ENCODE data around the gene PPP2R2C.

The PPP2R2C gene

DNA sequence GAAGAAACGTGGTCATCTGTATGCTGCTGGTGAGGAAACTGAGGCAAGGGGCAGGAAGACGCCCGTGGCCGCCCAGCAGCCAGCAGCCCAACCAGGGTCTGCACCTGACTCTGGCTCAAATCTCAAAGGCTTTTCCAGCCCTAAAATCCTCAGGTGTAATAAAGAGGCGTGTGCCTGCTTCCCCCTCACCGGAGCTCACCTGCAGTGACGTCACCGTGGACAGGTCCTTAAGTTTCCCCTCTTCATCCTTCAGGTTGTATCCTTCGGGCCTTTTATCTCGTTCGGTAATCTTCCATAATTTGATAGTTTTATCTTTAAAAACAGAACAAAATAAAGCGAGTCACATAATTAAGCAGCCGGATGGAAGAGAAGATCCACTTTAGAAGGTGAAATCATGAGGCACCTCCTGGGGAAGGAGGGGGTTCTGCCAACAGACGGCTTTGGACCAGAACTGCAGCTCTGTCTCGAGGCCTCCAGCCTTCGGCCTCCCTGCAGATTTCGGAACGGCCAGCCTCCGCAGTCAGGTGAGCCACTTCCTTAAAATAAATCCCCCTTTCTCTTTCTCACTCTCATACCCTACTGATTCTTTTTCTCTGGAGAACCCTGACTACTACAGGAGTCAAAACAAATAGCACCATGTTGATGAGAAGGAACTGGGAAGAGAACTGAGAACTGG lies 96.7 kb downstream of the PPP2R2C start:
- no peak for DNase-seq

DNA sequence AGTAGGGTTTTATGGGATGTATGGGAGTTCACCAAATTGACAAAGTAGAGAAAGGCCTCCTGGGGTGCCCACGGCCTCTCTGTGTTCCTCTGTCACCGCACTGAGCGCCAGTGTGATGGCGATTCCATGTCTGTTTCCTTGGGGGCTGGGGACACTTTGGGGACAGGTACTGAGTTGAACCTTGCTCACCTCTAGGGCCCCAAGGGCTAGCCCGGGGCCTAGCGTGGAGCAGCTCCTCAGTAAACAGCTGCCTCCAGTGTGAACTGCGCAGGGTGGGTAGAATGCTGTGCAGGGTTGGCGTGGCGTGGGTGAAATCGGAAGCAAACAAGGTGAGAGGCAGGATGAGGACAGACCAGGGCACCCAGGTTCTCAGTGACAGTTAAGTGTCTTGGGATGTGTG lies 97.8 kb downstream of the PPP2R2C start:
- no peak for DNase-seq

DNA sequence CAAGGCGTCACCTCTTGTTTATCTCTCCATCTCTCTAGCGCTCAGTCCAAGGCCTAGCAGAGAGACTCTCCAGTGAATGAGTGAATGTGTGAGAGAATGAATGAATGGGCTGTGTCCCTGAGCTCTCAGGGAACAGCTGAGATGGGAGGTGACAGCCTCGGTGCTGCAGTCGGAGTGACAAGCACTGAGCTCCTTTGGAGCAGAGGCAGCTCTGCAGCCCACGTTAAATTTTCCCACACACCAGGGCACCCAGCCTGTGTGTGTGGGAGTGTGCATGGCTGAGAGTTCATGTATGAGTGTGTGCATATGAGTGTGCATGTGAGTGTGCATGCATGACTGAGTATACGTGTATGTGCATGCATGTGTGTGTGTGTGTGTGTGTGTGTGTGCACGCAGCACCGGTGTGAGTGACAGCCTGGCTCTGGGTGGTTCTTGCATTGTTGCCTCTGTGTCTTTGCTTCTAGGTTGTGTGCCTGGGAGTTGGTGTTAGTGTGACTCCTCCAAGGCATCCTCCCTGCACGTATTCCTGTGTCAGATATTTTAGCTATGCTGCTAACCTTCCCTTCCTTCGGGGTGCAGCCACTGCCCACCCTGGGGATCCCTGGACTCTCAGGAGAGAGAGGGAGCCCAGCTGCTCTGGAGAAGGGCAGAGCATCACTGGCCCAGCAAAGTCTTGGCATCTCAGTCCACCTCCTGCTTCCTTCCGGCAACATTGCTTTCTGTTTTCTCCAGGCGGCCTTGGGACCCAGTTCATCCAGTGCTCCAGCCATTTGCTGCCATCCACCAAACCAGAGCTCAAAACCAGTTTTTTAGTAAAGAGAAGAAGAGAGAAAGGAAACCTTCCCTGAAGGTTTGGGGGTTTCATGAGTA lies 98.6 kb downstream of the PPP2R2C start:
- no peak for DNase-seq

DNA sequence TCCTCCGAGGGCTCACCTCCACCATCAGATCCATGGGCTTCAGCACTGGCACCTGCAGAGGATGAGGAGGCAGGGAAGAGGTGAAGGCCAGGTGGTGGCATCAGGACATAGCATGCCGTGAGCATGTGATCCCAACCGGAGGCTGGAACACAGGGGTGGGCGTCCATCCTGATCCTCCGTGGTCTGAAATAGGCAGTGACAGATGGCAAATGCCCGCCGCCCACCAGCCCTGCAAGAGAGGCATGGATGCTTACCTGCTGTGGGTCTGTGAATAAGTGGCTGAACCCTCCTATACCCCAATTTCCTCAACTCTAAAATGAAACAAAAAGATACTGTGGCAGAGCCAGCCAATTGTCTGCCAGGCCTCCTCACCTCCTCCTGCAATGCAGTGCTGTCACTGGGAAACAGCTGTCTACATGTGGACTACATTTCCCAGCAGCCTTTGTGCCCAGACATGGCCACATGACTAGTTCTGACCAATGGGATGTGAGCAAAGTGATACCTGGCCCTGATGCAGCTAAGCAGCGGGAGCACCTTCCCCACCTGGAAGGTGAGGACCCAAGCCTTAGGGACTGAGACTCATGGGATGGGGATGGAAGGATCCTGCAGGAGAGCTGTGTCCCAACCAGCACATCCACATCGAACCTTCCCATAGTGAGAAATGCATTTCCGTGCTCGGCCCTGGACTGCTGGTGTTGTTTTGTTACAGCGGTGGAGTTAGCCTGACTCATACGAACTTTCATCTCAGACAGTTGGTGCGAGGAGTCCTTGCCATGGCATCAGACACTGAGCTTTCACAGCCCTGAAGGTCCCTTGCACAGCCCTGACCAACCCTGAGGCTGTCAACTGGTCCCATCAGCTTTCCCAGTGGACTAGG lies 99.5 kb downstream of the PPP2R2C start:
- DNase-seq: no peak

DNA sequence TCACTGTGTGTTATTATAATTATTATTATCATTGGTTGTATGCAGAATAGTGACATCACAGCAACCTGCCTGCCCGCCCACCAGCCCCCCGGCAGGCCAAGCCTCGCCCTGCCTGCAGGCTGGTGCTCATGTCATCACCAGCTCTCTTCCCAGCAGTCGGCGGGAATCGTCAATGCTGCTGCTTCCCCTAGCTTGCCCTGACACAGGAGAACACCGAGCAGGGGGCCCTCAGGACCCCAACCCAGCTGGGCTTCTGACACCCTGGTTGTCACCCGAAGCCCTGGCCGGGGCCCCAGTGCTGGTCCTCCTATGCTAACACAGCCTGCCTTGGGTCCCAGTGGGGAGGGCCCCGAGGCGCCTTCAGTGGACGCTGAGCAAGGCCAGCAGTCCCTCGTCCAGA lies 100.6 kb downstream of the PPP2R2C start:
- DNase-seq: no peak

DNA sequence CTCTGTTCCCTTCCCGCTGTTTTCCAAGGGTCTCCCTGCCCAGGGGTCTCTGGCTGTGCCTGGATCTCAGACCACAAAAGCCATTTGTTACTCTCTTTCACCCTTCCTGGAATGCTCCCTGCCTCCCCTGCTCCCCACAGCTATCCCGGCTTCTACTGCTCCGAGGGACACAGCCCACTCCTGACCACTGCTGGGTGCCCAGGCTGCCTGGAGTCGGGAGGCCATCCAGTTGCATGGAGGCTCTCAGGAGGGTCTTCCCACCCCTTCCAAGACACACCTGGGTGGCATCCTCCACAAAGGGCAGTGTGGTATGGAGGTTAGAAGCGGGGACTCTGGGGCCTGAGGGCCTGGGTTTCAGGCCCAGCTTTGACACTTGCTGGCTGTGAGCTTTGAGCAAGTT lies 101.1 kb downstream of the PPP2R2C start:
- DNase-seq: no peak

DNA sequence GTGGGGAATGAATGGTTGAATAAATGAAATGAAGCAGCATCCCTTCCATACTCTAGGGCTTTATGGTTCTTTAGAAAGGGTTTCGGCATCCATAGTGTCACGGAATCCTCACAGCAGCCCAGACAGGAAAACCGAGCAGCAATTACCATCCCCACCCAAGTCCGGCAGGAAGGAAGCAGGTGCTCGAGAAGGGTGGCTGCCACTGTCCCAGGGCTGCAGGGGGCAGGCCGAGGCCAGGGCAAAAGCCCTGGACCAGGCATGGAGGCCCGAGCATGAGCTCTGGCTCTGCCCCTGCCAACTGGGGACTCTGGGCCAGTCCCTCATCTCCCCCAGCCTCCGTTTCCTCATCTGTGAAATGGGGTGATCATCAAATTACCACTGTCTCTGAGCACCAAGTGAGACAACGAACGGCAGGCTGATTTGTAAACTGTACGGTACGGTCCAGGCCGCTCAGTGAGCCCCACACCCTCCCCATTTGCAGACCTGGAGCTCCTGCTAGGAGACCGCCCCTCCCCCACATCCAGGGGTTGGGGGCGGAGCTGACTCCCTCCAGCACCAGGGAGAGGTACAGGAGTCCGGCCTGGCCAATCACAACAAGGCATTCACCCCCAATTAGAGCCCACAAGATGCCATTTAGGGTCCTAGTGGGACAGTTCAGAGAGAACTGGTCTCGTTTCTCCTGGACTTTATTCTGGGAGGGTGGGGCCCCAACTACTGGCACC lies 102.3 kb downstream of the PPP2R2C start:
- no peak for DNase-seq

DNA sequence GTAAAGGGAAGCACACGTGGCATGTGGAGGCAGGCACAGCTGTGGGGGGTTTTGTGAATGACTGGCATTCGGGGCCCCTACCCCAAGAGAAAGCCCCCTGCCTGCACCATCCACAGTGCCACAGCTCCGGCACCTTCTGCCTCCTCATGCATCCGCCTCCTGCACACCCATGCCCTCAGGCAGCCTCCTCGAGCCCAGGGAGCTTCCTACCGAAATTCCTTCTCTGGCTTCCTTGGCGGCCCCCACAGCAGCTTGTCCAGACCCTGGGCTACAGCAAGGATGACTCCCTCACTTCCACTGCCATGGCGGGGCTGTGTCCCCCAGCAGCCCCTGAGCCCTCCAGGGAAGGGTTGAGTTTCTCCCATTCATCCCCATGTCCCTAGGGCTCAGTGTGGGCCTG lies 102.9 kb downstream of the PPP2R2C start:
- DNase-seq: no peak

DNA sequence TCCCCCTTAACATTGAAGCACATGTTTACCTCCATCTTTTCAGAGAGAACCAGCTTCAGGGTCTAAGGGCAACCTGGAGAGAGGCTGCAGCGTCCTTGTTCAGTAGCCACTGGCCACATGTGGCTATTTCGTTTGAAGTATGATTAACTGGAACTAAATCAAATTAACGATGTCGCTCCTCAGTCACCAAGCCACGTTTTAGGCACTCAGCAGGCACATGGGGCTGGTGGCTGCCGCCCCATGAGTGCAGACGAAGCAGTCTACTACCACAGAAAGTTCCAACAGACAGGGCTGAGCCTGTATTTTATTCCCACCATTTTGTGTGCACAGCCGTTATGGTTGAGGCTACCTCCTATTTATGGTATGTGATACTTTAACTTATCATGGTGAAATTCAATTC lies 103.4 kb downstream of the PPP2R2C start:
- no peak for DNase-seq

DNA sequence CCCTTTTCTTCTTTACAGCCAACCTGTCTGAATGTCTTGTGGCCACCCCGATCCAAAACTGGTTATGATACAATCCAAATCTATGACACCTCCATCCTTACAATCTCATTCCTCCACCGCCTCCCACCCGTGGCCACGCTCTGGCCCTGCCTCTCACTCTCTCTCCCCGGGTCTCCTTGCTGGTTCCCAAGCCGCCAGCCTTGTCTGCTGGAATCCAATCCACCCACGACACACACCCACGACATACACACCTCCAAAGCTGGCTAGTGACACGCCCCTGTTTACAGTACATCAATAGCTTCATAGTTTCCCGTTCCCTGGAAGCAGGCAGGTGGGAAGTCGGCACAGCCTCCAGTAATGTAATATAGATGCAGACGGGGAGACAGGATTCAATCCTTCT lies 103.8 kb downstream of the PPP2R2C start:
- DNase-seq: no peak

DNA sequence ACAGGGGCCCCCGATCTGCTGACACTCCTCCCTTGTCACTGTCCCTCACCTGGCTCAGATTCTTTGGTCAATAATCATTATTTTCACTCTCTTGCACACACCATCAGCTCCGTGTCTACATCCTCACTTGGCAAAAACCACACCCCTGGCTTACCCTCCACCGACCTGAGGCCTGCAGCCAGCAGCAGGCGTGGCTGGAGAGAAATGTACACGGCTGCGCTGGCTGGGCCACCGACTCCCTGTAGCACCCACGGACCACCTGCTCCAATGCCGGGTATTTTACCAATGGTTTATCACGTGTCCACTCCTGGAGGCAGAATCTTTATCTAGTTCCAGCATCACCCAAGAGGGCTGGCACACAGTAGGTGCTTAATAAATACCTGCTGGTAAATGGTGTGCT lies 104.3 kb downstream of the PPP2R2C start:
- DNase-seq: no peak

DNA sequence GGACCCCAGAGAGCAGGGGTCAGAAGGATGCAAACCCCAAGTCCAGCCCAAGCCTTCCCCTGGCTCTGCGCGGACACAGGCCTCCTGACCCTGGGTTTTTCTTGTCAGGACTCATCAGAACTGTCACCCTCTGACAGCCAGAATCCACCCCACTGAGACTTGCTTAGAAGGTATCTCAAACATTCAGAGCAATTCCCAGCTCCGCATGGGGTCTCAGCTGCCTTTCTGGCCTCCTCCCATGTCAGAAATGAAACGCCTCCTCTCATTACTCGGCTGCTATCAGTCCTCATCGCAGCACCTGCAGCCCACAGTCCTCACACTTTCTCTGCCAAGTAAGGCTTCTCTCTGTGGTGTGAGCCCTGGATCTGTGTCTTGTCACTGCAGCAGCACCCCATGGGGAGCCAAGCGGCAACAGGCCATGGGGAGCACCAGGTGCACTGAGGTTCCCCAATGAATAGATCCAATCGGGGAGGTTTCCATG lies 105.0 kb downstream of the PPP2R2C start:
- no peak for DNase-seq

DNA sequence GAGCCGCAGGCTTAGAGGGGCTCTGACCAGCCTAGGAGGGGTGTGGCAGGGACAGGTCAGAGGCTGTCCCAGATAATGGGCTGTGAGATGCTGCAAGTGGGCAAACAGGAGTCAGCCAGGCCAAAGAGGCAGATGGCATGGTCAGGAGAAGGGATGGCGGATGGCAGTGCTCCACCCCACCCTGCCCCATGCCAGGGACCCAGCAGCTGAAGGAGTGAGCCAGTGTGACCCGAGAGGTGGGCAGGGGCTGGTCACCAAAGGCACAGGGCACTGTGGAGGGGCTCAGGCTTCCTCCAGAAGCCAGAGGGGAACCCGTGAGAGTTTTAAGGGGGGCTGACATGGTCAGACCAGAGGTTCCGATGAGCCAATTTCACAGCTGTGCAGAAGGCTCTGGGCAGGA lies 105.8 kb downstream of the PPP2R2C start:
- no peak for DNase-seq

DNA sequence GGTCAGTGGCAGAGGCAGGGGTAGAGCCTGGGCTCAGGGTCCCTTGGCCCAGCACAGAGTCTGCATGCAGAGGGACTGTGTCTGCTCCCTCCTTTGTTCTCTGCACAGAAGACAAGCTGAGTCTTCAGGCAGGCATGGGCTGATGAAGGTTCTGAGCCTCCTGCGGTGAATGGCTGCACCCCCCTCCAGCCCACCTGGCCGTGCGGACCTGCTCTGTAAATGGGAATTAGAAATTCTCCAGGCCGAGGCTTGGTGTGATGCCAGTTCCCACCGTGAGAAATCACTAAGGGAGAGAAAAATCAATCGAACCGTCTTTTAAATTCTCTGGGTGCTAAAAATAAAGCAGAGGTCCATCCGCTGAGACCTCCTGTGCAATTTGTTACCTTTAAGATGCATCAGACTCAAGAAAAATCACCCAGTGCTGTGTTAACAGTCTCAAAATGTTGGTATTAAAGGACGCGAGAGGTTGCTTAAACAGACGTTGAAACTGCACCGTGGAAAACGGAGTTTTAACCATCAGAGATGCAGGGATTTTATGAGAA lies 106.8 kb downstream of the PPP2R2C start:
- DNase-seq: no peak

DNA sequence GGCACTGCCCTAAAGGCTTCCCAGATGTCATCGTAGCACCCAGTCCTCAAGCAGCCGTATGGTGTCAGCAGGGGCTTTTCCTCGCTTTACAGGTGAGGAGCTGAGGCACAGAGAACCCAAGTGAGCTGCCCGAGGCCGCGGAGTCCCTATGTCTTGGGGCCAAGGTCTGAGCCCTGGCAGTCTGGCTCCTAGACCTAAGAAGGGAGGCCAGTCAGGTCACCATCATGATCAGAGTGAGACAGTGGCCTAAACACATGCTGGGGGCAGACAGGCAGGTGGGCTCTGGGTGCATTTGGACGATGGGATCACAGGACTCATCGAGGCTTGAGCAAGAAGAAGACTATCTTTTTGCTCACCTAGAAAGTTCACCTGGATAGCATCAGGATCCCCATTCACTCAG lies 107.8 kb downstream of the PPP2R2C start:
- no peak for DNase-seq

DNA sequence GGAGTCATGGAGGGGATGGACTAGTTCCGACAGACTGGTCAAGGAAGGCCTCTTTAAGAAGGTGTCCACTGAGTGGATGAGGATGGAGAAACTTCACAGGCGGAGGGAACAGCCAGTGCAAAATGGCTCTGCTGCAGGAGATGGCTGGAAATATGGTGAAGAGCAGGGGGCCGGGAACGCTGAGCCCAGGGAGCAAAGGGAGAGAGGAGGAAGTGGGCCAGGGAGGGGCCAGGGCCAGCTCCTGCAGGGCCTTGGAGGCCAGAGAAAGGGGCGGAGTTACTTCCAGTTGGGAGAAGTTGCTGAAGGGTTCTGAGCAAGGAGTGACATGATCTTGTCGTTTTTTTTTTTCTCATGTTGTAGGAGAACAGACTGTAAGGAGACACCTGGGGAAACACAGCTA lies 108.3 kb downstream of the PPP2R2C start:
- no peak for DNase-seq

DNA sequence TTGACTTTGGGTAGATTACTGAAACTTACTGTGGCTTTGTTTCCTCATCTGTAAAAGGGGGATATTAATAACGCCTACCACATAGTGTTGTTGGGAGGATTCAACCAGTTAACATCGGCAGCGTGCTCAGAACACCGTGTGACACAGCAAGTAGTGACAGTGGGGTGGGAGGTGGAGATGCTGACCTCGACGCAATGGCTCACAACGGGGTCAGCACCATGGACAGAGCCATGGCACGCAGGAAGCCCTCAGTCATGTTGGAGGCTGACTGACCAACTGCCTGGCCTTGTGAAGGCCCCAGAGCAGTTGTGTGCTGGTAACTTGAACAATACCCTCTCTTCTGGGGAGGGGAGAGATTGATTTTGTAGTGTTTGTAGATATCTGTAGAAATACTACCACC lies 109.5 kb downstream of the PPP2R2C start:
- DNase-seq: no peak

DNA sequence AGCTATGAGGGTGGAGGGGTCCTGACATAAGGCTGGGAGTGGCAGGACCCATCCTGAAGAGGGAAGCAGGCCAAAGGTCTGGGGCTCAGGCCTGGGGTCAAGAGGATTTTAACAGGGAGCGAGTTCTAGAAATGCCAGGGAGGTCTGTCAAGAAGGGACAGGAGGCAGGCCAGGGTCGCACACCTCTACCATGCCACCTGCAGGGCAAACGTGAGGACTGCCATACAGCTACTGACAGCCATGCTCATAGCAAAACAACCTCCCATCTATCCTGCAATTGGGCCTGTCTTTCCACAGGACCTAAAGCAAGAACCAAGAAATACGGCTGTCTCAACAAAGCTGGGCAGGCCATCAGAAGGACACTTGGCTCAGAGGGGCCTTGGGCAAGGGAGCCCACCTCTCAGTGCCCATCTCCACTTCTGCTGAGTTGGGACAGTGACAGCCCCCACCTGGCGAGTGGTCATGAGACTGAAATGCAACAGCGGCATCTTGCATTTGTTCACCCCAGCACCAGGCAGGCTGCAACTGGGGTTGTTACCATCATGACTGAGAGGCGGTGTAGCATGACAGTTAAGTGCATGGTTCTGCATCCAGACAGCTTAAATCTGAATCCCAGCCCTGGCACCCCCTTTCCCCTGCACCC lies 110.0 kb downstream of the PPP2R2C start:
- DNase-seq: no peak

DNA sequence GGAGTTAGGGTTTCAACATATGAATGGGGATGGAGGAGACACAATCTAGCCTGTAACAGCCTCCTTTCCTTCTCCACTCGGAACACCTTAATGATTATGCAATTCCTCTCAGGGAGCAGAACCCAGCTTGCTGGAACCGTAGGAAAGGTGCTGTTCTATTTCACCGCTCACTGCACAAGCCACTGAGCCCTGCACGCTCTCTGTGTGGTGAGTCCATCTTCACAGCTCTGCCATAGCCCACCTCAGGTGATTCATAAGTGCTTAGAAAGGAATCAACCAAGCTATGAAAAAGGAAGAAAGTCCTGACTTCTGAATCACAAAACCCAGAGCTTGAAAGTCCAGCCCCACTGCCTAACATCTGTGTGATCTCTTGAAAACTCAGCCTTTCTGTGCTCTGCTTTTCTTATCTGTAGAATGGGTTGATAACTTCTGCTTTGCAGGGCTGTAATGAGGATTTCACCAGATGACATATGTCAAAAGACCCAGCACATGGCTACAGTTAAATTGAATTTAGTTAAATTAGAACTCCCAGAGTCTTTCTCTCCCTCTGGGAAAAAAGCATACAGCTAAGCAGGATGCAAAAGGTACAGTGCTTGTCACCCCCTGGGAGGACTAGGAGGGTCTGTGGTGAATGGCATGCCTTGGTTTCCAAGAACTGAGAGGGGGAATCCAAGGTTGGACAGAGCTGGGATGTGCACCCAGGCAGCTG lies 111.2 kb downstream of the PPP2R2C start:
- DNase-seq: no peak

DNA sequence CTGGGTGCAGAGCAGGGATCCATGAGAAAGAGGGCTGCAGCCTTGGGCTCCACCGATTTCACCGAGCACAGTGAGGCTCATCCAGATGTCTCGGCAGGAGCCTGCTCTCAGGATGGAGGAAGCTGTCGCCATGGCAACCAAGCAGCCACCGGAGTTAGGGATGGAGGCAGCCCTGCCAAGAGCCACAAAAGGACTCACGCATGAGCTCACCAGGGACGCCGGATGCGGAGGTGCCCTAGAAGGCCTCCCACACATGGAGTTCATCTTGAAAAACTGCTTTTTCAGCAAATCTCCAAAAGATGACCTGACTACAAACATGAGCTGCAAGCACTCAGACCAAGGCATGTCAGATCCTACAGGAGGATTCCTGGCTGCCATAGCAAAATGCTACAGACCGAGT lies 112.0 kb downstream of the PPP2R2C start:
- DNase-seq: no peak

Measured in NCI-H748 treated with DMSO at 0.1 percent for 48 hours (cell line).